MM.1S (cell line): ENCODE data around the gene FGF1.
A peak's percentile ranks its signal among the peaks of the same experiment; 100 is the strongest.

Source experiments
- DNase-seq: peaks from one replicate; pipeline ENCODE4 v3.0.0-alpha.2; 2015
- H2AFZ ChIP-seq: fragments of 300-600 bp; sonication (generic); 2 replicates; pipeline ENCODE4 v1.6.0; 2016; ENCODE audit warnings: antibody characterized with exemption, low read length
- H3F3A ChIP-seq: fragments of 300-600 bp; sonication (generic); 2 replicates; pipeline ENCODE4 v1.6.1; 2016; ENCODE audit warnings: mild to moderate bottlenecking, antibody characterized with exemption, low read length, moderate library complexity, mixed read lengths; ENCODE audit not compliant: insufficient read depth
- H3K27ac ChIP-seq: fragments of 300-600 bp; sonication (generic); 2 replicates; pipeline ENCODE4 v1.5.1; 2016; ENCODE audit warnings: mild to moderate bottlenecking, low read length
- H3K27me3 ChIP-seq: fragments of 300-600 bp; sonication (generic); replicated peaks from 2 replicates; pipeline ENCODE4 v1.6.0; 2016; ENCODE audit warnings: low read length; ENCODE audit not compliant: insufficient read depth
- H3K36me3 ChIP-seq: fragments of 300-600 bp; sonication (generic); replicated peaks from 2 replicates; pipeline ENCODE4 v1.6.1; 2016; ENCODE audit warnings: mild to moderate bottlenecking, low read length, mixed read lengths; ENCODE audit not compliant: insufficient read depth
- H3K4me1 ChIP-seq: fragments of 300-600 bp; sonication (generic); 2 replicates; pipeline ENCODE4 v1.6.1; 2016; ENCODE audit warnings: low read length, mixed read lengths
- H3K4me2 ChIP-seq: fragments of 300-600 bp; sonication (generic); 2 replicates; pipeline ENCODE4 v1.6.0; 2016; ENCODE audit warnings: low read depth, low read length
- H3K4me3 ChIP-seq: fragments of 300-600 bp; sonication (generic); 2 replicates; pipeline ENCODE4 v1.5.1; 2016; ENCODE audit warnings: low read length, mixed read lengths
- H3K79me2 ChIP-seq: fragments of 300-600 bp; sonication (generic); 2 replicates; pipeline ENCODE4 v1.6.1; 2016; ENCODE audit warnings: mixed run types, low read length, mixed read lengths
- H3K9ac ChIP-seq: fragments of 300-600 bp; sonication (generic); 2 replicates; pipeline ENCODE4 v1.6.1; 2016; ENCODE audit warnings: low read length, mixed read lengths
- H3K9me2 ChIP-seq: fragments of 300-600 bp; sonication (generic); replicated peaks from 2 replicates; pipeline ENCODE4 v1.6.1; 2016; ENCODE audit warnings: mild to moderate bottlenecking, low read length, mixed read lengths; ENCODE audit not compliant: insufficient read depth
- H3K9me3 ChIP-seq: fragments of 300-600 bp; sonication (generic); replicated peaks from 2 replicates; pipeline ENCODE4 v1.6.1; 2016; ENCODE audit warnings: mild to moderate bottlenecking, low read length, mixed read lengths; ENCODE audit not compliant: insufficient read depth
- H4K20me1 ChIP-seq: fragments of 300-600 bp; sonication (generic); 2 replicates; pipeline ENCODE4 v1.6.1; 2016; ENCODE audit warnings: mild to moderate bottlenecking, low read length, moderate library complexity, mixed read lengths; ENCODE audit not compliant: insufficient read depth
- EZH2 ChIP-seq: fragments of 300-600 bp; sonication (generic); optimal IDR thresholded peaks from 2 replicates; pipeline ENCODE3; 2017; ENCODE audit warnings: low read depth, mild to moderate bottlenecking, antibody characterized with exemption, low read length, mixed read lengths
- EZH2phosphoT487 ChIP-seq: fragments of 300-600 bp; sonication (generic); IDR thresholded peaks from 2 replicates; pipeline ENCODE4 v1.6.1; 2018; ENCODE audit warnings: antibody characterized with exemption, low read length
- TF ChIP-seq, protein P1 (sequence below): fragments of 300-600 bp; sonication (generic); IDR thresholded peaks from 2 replicates; pipeline ENCODE4 v1.5.1; 2016; ENCODE audit warnings: antibody characterized with exemption, low read length, mixed read lengths

The FGF1 gene

DNA sequence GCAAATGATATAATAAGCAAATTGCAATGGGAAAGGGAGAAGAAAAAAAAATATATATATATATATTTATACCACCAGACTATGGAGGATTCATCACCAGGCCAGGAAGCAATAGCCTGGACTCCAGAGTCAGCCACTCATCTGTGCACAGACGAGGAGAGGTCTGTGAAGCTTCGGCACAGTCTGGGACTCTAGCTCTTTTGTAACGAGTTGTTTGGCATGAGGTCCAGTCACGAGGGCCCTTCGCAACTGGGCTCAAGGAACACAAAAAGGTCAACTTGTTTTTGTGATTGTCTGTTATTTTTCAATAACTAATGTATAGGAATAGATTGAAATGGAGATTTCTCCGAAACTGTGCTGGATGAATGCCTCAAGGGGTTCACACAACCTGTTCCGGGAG lies 14.7 kb upstream of the FGF1 start:
- DNase-seq, result no peak
- Histone ChIP-seq H3K4me2 (no peak overlapping the region), H3K27ac (no peak overlapping the region), H3K79me2 (no peaks in the 10 kb centered on the region), H3K9me3 (no peaks in the 10 kb centered on the region), H3K27me3 (no peaks in the 10 kb centered on the region), H3K9ac (no peak overlapping the region), H2AFZ (no peak overlapping the region), H3F3A (no peaks in the 10 kb centered on the region), H3K9me2 (no peaks in the 10 kb centered on the region), H3K4me1 (no peaks in the 10 kb centered on the region), H3K36me3 (no peaks in the 10 kb centered on the region), H4K20me1 (no peaks in the 10 kb centered on the region), H3K4me3 (no peak overlapping the region)
- TF ChIP-seq EZH2, result no peak
- TF ChIP-seq EZH2phosphoT487, result no peak
- TF ChIP-seq, protein P1, sequence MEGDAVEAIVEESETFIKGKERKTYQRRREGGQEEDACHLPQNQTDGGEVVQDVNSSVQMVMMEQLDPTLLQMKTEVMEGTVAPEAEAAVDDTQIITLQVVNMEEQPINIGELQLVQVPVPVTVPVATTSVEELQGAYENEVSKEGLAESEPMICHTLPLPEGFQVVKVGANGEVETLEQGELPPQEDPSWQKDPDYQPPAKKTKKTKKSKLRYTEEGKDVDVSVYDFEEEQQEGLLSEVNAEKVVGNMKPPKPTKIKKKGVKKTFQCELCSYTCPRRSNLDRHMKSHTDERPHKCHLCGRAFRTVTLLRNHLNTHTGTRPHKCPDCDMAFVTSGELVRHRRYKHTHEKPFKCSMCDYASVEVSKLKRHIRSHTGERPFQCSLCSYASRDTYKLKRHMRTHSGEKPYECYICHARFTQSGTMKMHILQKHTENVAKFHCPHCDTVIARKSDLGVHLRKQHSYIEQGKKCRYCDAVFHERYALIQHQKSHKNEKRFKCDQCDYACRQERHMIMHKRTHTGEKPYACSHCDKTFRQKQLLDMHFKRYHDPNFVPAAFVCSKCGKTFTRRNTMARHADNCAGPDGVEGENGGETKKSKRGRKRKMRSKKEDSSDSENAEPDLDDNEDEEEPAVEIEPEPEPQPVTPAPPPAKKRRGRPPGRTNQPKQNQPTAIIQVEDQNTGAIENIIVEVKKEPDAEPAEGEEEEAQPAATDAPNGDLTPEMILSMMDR, result no peak

DNA sequence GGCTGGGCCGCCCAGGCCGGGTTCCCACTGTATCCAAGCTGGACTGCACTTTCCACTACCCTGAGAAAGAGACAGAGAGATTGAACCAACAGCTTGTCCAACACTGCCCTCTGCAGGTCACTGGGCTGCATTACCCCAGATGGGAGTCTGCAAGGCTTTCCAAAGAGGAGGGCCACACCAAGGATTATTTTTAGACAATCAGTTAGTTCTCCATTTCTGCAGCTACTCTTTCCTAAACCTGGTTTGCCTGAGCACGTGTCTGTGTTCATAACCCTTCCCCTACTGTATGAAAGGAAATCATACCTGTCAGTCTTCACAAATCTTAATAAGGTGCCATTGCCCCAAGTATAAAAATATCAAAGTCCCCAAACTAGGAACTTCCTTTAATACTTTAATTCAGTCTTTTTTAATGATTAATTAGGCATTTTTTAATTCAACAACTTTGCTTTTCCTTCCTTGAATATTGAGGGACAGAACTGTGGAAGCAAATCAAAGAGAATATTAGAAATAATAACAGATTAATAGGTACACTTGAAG lies 13.4 kb upstream of the FGF1 start:
- no peaks in the 10 kb centered on the region for H3K9me3 ChIP-seq
- TF ChIP-seq EZH2phosphoT487 (no peak), EZH2 (no peak)
- TF ChIP-seq, protein P1, result peak; percentile 94

DNA sequence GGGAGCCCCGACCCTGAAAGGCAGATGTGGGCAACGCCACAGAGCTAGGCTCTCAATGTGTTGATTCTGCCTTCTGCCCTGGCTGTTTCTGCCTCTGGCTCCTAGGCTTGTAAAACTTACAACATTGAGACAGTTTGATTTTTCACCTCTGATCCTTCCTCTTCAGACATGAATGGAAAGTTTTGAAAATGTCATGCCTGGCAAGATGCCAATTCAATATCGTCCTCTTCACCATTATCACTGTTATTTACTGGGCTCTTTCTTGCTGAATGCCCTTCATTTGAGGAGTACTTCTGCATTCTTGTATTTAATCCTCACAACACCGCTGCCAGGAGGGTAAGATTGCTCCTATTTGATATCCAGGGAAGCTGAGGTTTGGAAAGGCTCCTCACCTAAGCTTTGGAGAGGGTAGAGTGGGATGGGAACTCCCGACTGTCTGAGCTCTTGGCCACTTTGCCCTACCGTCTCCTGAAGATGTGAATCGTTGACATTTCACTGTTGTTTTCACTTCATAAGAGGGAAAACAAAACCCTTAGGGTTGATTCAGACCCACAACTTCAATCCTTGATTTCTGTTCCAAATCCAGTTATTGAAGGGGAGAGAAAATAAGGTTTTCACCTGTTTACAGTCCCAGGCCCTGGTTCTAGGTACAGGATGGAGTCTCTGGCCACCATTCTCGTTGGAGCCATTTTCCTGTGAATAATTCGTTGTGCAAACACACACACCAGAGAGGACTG lies 12.7 kb upstream of the FGF1 start:
- Histone ChIP-seq H3K4me3 (no peak overlapping the region), H3K4me2 (no peak overlapping the region), H4K20me1 (no peaks in the 10 kb centered on the region), H3K36me3 (no peaks in the 10 kb centered on the region), H3K79me2 (no peaks in the 10 kb centered on the region), H3K4me1 (no peaks in the 10 kb centered on the region), H2AFZ (no peak overlapping the region), H3K27ac (no peak overlapping the region), H3K9me3 (no peaks in the 10 kb centered on the region), H3F3A (no peaks in the 10 kb centered on the region), H3K9me2 (no peaks in the 10 kb centered on the region), H3K9ac (no peak overlapping the region), H3K27me3 (no peaks in the 10 kb centered on the region)
- no peak for DNase-seq
- no peak for TF ChIP-seq EZH2
- no peak for TF ChIP-seq EZH2phosphoT487

More for the DNA sequence above, 13.4 kb upstream of the FGF1 start:
- H3K9ac ChIP-seq, result no peak overlapping the region
- no peaks in the 10 kb centered on the region for H3K36me3 ChIP-seq
- no peaks in the 10 kb centered on the region for H3K4me1 ChIP-seq
- H3K4me3 ChIP-seq, result no peak overlapping the region
- no peak overlapping the region for H3K4me2 ChIP-seq
- H3K27ac ChIP-seq, result no peak overlapping the region
- no peaks in the 10 kb centered on the region for H3F3A ChIP-seq
- no peaks in the 10 kb centered on the region for H3K79me2 ChIP-seq
- H3K9me2 ChIP-seq, result no peaks in the 10 kb centered on the region
- H4K20me1 ChIP-seq, result no peaks in the 10 kb centered on the region
- H2AFZ ChIP-seq, result no peak overlapping the region
- H3K27me3 ChIP-seq, result no peaks in the 10 kb centered on the region
- peak; percentile 69 for DNase-seq
